Islet of Langerhans (tissue), 1 donor: Measurements from ENCODE around the gene KLHL2.

Experiments
- FAIRE-seq: peaks from one replicate; lab custom pipeline; 2011; peaks lifted over from hg19 to GRCh38; lab: Jason Lieb, UNC

KLHL2 gene

DNA sequence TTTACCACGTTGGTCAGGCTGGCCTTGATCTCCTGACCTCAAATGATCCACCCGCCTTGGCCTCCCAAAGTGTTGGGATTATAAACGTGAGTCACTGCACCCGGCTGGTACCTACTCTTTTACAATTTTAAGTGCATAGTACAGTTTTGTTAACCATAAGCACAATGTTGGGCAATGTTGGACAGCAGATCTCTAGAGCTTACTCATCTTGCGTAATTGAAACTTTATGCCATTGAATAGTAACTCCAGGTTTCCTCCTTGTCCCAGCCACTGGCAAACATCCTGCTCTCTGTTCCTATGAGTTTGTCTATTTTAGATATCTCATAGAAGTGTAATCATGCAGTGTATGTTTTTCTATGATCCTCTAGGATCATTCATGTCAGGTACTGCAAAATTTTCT is 162.2 kb downstream of the KLHL2 start:
- no peak for FAIRE-seq

DNA sequence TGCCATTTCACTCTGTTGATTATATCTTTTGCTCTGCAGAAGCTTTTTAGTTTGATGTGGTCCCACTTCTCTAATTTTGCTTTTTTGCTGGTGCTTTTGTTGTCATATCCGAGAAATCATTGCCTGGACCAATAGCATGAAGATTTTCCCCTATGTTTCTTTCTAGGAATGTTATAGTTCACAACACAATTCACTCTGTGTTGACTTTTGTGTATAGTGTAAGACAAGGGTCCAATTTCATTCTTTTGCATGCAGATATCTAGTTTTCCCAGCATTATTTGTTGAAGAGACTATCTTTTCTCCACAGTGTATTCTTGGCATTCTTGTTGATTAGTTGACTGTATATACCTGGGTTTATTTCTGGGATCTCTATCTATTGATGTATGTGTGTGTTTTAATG is 163.2 kb downstream of the KLHL2 start:
- FAIRE-seq: no peak
